Activated CD4-positive, alpha-beta memory T cell treated with anti-CD3 and anti-CD28 coated beads, Interleukin-2, amount 10 ng/mL, durations not matched to agents 7 days and 5 days (primary cell): ENCODE results near the gene ANG. TPM values are rescaled to one million over a fixed set of nuclear protein-coding genes. Genes with fewer than 3 reads are reported as not detected.
"Not testable (repeated sequence)": the region's sequence is repeated elsewhere in the genome, so short reads cannot be mapped to it uniquely, and the experiment has no call there.

Experiments
- CTCF ChIA-PET: fragments of 350-600 bp; sonication (Branson Sonifier 250); formaldehyde crosslinking; loops from one replicate; lab custom pipeline; 2021; ENCODE audit warnings: antibody characterized with exemption, inconsistent platforms; lab: Charles Lee
- POLR2A ChIA-PET: fragments of 350-600 bp; sonication (Branson Sonifier 250); formaldehyde crosslinking; loops from one replicate; lab custom pipeline; 2021; ENCODE audit warnings: antibody characterized with exemption; lab: Charles Lee
- DNase-seq: peaks from one replicate; pipeline ENCODE4 v3.0.0-alpha.2; 2020
- H3K27ac Mint-ChIP-seq: one replicate; pipeline ENCODE4 v1.8.0; 2021; ENCODE audit warnings: mild to moderate bottlenecking, mixed read lengths
- H3K27me3 Mint-ChIP-seq: one replicate; pipeline ENCODE4 v1.8.0; 2021; ENCODE audit warnings: mixed read lengths
- H3K36me3 Mint-ChIP-seq: one replicate; pipeline ENCODE4 v1.8.0; 2021; ENCODE audit warnings: low read depth, mixed read lengths
- H3K4me1 Mint-ChIP-seq: one replicate; pipeline ENCODE4 v1.8.0; 2021; ENCODE audit warnings: mixed read lengths
- H3K4me3 Mint-ChIP-seq: one replicate; pipeline ENCODE4 v1.8.0; 2021; ENCODE audit warnings: mild to moderate bottlenecking, mixed read lengths
- H3K9me3 Mint-ChIP-seq: one replicate; pipeline ENCODE4 v1.8.0; 2021; ENCODE audit warnings: mixed read lengths
- total RNA-seq, 2 experiments: library from RNA; stranded (reverse); gene quantifications; one replicate each; pipeline ENCODE4 v1.2.3, GENCODE V29; 2021

ANG gene
- 1 to 10 TPM; 4.9 to 5.5 TPM for total RNA-seq

GRCh38 chr14:20688167-20688839 is at the start of gene ANG:
Gene ANG (plus strand): TSS chr14:20688764. CDS start chr14:20693565, 4,801 bp downstream.
- Mint-ChIP-seq H3K9me3 (no peaks in the 10 kb centered on the region), H3K36me3 (no peaks in the 10 kb centered on the region), H3K27ac (no peak within 1 kb of the TSS), H3K4me3 (no peak within 1 kb of the TSS), H3K27me3 (no peaks in the 10 kb centered on the region), H3K4me1 (peaks cover 43% of the 10 kb centered on the region)
- ChIA-PET CTCF (interaction anchor here (1.2 to 8.3 kb wide), 3 partner anchors 27 to 360 kb away, joined by 3 to 122 read pairs (median 3); no protein-coding TSS in a partner anchor), POLR2A (interaction anchor here (1.0 to 1.4 kb wide), 2 partner anchors 25 to 75 kb away, joined by 3 to 4 read pairs; no protein-coding TSS in a partner anchor)
- no peak for DNase-seq

GRCh38 chr14:20641591-20641990 is 47.0 kb upstream of the ANG start, which contains the start of gene OR6S1:
Gene OR6S1 (minus strand): TSS chr14:20641691. CDS start chr14:20641691, 0 bp downstream.
- ChIA-PET POLR2A (no interaction called here), CTCF (no interaction called here)
- Mint-ChIP-seq H3K4me1 (no peaks in the 10 kb centered on the region), H3K36me3 (no peaks in the 10 kb centered on the region), H3K27me3 (peaks cover 52% of the 10 kb centered on the region), H3K9me3 (no peaks in the 10 kb centered on the region), H3K4me3 (no peak within 1 kb of the TSS), H3K27ac (no peak within 1 kb of the TSS)
- DNase-seq: no peak

GRCh38 chr14:20642182-20642581 is 46.4 kb upstream of the ANG start:
- Mint-ChIP-seq H3K4me3 (no peak overlapping the region), H3K27me3 (peaks cover 49% of the 10 kb centered on the region), H3K4me1 (no peaks in the 10 kb centered on the region), H3K9me3 (no peaks in the 10 kb centered on the region), H3K27ac (no peak overlapping the region), H3K36me3 (no peaks in the 10 kb centered on the region)
- CTCF ChIA-PET: interaction anchor here (0.5 kb wide), 1 partner anchor 61 kb away, joined by 3 read pairs; no protein-coding TSS in a partner anchor
- no peak for DNase-seq
- POLR2A ChIA-PET: no interaction called here

GRCh38 chr14:20642755-20643154 is 45.8 kb upstream of the ANG start:
- H3K27me3 Mint-ChIP-seq: peaks cover 51% of the 10 kb centered on the region
- H3K4me3 Mint-ChIP-seq, H3K36me3 Mint-ChIP-seq, H3K9me3 Mint-ChIP-seq, H3K4me1 Mint-ChIP-seq, H3K27ac Mint-ChIP-seq, POLR2A ChIA-PET, DNase-seq: not testable (repeated sequence)
- CTCF ChIA-PET: interaction anchor here (0.5 kb wide), 1 partner anchor 61 kb away, joined by 3 read pairs; no protein-coding TSS in a partner anchor

- H3K27ac Mint-ChIP-seq: no peak overlapping the region
- H3K4me1 Mint-ChIP-seq: no peaks in the 10 kb centered on the region
- peaks cover 55% of the 10 kb centered on the region for H3K27me3 Mint-ChIP-seq
- no peaks in the 10 kb centered on the region for H3K9me3 Mint-ChIP-seq
- ChIA-PET POLR2A (no interaction called here), CTCF (no interaction called here)
- DNase-seq: no peak
- H3K4me3 Mint-ChIP-seq: no peak overlapping the region
- no peaks in the 10 kb centered on the region for H3K36me3 Mint-ChIP-seq
These were observed 44.0 kb upstream of the ANG start for GRCh38 chr14:20644520-20644919.

- Mint-ChIP-seq H3K36me3 (no peaks in the 10 kb centered on the region), H3K27ac (no peak overlapping the region), H3K4me1 (no peaks in the 10 kb centered on the region), H3K27me3 (peaks cover 55% of the 10 kb centered on the region), H3K9me3 (no peaks in the 10 kb centered on the region), H3K4me3 (no peak overlapping the region)
- DNase-seq: no peak
- POLR2A ChIA-PET: interaction anchor here (0.7 to 1.0 kb wide), 2 partner anchors 12 to 440 kb away, joined by 3 read pairs; no protein-coding TSS in a partner anchor
- CTCF ChIA-PET: interaction anchor here (0.5 to 1.8 kb wide), 3 partner anchors 212 to 398 kb away, joined by 3 to 4 read pairs (median 3); no protein-coding TSS in a partner anchor
These were observed 43.1 kb upstream of the ANG start for GRCh38 chr14:20645481-20645880.

- no peaks in the 10 kb centered on the region for H3K36me3 Mint-ChIP-seq
- no peak overlapping the region for H3K27ac Mint-ChIP-seq
- ChIA-PET POLR2A (interaction anchor here (0.9 kb wide), 1 partner anchor 28 kb away, joined by 3 read pairs; no protein-coding TSS in a partner anchor), CTCF (interaction anchor here (0.6 to 14.0 kb wide), 7 partner anchors 10 to 320 kb away, joined by 3 to 179 read pairs (median 5); partner anchors contain the start of genes ANG and RNASE4)
- peaks cover 30% of the 10 kb centered on the region for H3K4me1 Mint-ChIP-seq
- no peaks in the 10 kb centered on the region for H3K9me3 Mint-ChIP-seq
- peak overlapping the region; percentile 48 for H3K4me3 Mint-ChIP-seq
- peak; percentile 63 for DNase-seq
- H3K27me3 Mint-ChIP-seq: peaks cover 67% of the 10 kb centered on the region
These were observed 35.3 kb upstream of the ANG start for GRCh38 chr14:20652996-20653975.

GRCh38 chr14:20655851-20656250 is 32.7 kb upstream of the ANG start:
- CTCF ChIA-PET: interaction anchor here (1.0 to 14.0 kb wide), 4 partner anchors 9 to 41 kb away, joined by 3 to 179 read pairs (median 62); partner anchors contain the start of genes ANG and RNASE4
- Mint-ChIP-seq H3K4me3 (no peak overlapping the region), H3K27ac (no peak overlapping the region), H3K36me3 (no peaks in the 10 kb centered on the region), H3K4me1 (peaks cover 35% of the 10 kb centered on the region), H3K9me3 (no peaks in the 10 kb centered on the region), H3K27me3 (peaks cover 63% of the 10 kb centered on the region)
- DNase-seq: no peak
- POLR2A ChIA-PET: interaction anchor here (3.9 kb wide), 1 partner anchor 26 kb away, joined by 31 read pairs; the partner anchor contains the start of gene RNASE4

- no peaks in the 10 kb centered on the region for H3K9me3 Mint-ChIP-seq
- no peak for DNase-seq
- CTCF ChIA-PET: interaction anchor here (1.0 to 14.0 kb wide), 4 partner anchors 9 to 41 kb away, joined by 3 to 179 read pairs (median 62); partner anchors contain the start of genes ANG and RNASE4
- H3K36me3 Mint-ChIP-seq: no peaks in the 10 kb centered on the region
- no peak overlapping the region for H3K4me3 Mint-ChIP-seq
- peaks cover 60% of the 10 kb centered on the region for H3K27me3 Mint-ChIP-seq
- POLR2A ChIA-PET: interaction anchor here (3.9 kb wide), 1 partner anchor 26 kb away, joined by 31 read pairs; the partner anchor contains the start of gene RNASE4
- H3K27ac Mint-ChIP-seq: no peak overlapping the region
- peaks cover 35% of the 10 kb centered on the region for H3K4me1 Mint-ChIP-seq
These were observed 32.3 kb upstream of the ANG start for GRCh38 chr14:20656274-20656673.

GRCh38 chr14:20657216-20658211 is 31.1 kb upstream of the ANG start:
- Mint-ChIP-seq H3K4me1 (peaks cover 48% of the 10 kb centered on the region), H3K27ac (no peak overlapping the region), H3K9me3 (no peaks in the 10 kb centered on the region), H3K4me3 (no peak overlapping the region), H3K27me3 (peaks cover 50% of the 10 kb centered on the region), H3K36me3 (no peaks in the 10 kb centered on the region)
- CTCF ChIA-PET: interaction anchor here (0.8 to 14.0 kb wide), 5 partner anchors 12 to 44 kb away, joined by 3 to 179 read pairs (median 4); partner anchors contain the start of genes ANG and RNASE4
- DNase-seq: peak; percentile 40
- POLR2A ChIA-PET: interaction anchor here (1.0 to 3.9 kb wide), 3 partner anchors 12 to 314 kb away, joined by 3 to 31 read pairs (median 3); partner anchors contain the start of genes PARP2 and RNASE4

GRCh38 chr14:20658246-20658645 is 30.3 kb upstream of the ANG start:
- POLR2A ChIA-PET: interaction anchor here (1.0 to 3.9 kb wide), 2 partner anchors 13 to 24 kb away, joined by 3 to 31 read pairs; partner anchors contain the start of gene RNASE4
- DNase-seq: no peak
- peaks cover 46% of the 10 kb centered on the region for H3K27me3 Mint-ChIP-seq

More at GRCh38 chr14:20658246-20658645, 30.3 kb upstream of the ANG start:
- Mint-ChIP-seq H3K36me3 (no peaks in the 10 kb centered on the region), H3K27ac (no peak overlapping the region), H3K9me3 (no peaks in the 10 kb centered on the region), H3K4me1 (peaks cover 53% of the 10 kb centered on the region), H3K4me3 (no peak overlapping the region)
- CTCF ChIA-PET: interaction anchor here (0.8 to 14.0 kb wide), 5 partner anchors 11 to 45 kb away, joined by 3 to 179 read pairs (median 4); partner anchors contain the start of genes ANG and RNASE4
